ENCODE measurements around the gene ADRA1B.
A peak's percentile ranks its signal among the peaks of the same experiment; 100 is the strongest.

The ADRA1B gene

DNA sequence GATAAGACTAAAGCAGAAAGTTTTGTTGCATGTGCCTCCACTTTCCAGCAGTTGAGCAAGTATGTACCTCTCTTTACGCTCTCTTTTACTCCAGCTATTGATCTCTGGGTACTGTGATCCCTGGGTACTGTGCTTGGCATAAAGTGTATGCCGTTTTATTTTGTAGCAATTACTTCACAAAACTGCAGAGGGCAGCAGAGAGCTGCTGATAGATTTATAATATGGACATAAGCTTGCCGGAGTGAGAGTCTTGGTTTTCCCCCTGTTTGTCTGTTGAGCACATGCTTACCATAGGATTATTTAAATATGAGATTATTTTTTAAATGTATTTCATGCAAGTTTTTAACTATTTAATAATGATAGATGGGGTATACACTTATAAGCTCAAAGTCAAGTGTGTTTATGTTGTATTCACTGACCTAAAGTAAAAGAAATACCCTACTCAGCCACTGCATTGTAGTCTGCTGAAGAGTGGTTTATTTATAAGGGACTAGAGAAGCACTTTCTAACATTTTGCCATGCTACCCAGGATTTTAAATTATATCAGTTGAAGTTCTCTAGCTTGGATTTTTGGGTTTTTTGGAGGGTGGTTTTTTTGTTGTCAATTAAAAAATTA, 105.7 kb downstream of the ADRA1B start:
- peak; percentile 71 for DNase-seq
